Upper lobe of left lung (tissue), 6 donors: ENCODE measurements around the gene PLA2G4B. TPM values are rescaled to one million over a fixed set of nuclear protein-coding genes. Genes with fewer than 3 reads are reported as not detected.
A peak's percentile ranks its signal among the peaks of the same experiment; 100 is the strongest.

Experiments used
- ATAC-seq, 2 donors: fragments of 200-7000 bp; cut with Tn5 transposase; one replicate each; pipeline ENCODE4 v1.9.1; 2022; ENCODE audit warnings: mild to moderate bottlenecking in 2 of 2, moderate library complexity in 2 of 2; ENCODE audit not compliant: low FRiP score in 2 of 2
- DNase-seq, 2 donors: peaks; one replicate each; pipeline ENCODE4 v3.0.0-alpha.2; 2019 to 2020
- H3K27ac ChIP-seq, 4 donors: fragments of 200-600 bp; sonication (generic); one replicate each; pipeline ENCODE4 v1.5.1; 2016 to 2019
- H3K27me3 ChIP-seq, 4 donors: fragments of 200-600 bp; sonication (generic); one replicate each; pipeline ENCODE4 v1.5.1; 2017 to 2019
- H3K36me3 ChIP-seq, 4 donors: fragments of 200-600 bp; sonication (generic); one replicate each; pipeline ENCODE4 v1.5.1; 2016 to 2019
- H3K4me1 ChIP-seq, 4 donors: fragments of 200-600 bp; sonication (generic); one replicate each; pipeline ENCODE4 v1.5.1; 2018 to 2019
- H3K4me3 ChIP-seq, 4 donors: fragments of 200-600 bp; sonication (generic); one replicate each; pipeline ENCODE4 v1.5.1; 2017 to 2019; ENCODE audit warnings: mild to moderate bottlenecking in 2 of 4, moderate library complexity in 1 of 4
- H3K9me3 ChIP-seq, 4 donors: fragments of 200-600 bp; sonication (generic); one replicate each; pipeline ENCODE4 v1.5.1; 2018 to 2019
- EP300 ChIP-seq, 4 donors: sonication (generic); formaldehyde crosslinking; IDR thresholded peaks; one replicate each; pipeline ENCODE4 v1.5.1; 2017; ENCODE audit warnings: antibody characterized with exemption in 4 of 4, control low read depth in 2 of 4
- POLR2A ChIP-seq, 4 donors: fragments of 450-650 bp; IDR thresholded peaks; one replicate each; pipeline ENCODE4 v1.5.1; 2016 to 2017; ENCODE audit warnings: antibody characterized with exemption in 4 of 4, mild to moderate bottlenecking in 2 of 4
- POLR2AphosphoS5 ChIP-seq, 2 donors: sonication (generic); formaldehyde crosslinking; IDR thresholded peaks; one replicate each; pipeline ENCODE4 v1.5.1; 2017; ENCODE audit warnings: antibody characterized with exemption in 2 of 2
- WGBS, 2 donors: methylation state at CpG; one replicate each; pipeline ENCODE4 v1.1.5; 2017 to 2018; 5-methylcytosine and 5-hydroxymethylcytosine counted together
- total RNA-seq, 6 donors: library from RNA; depleted of rRNA in 4 of 6; stranded (reverse); fragments of >200 nt in 4 of 6; gene quantifications; one replicate each; pipeline versions ENCODE4 v1.1.0 to v1.2.1, GENCODE V29; 2016 to 2021
- TF ChIP-seq, protein P1 (sequence below), 6 experiments: fragments of 450-650 bp in 4 of 6; fragments of 200-600 bp in 2 of 6; sonication (generic) in 2 of 6; IDR thresholded peaks; one replicate each; pipeline ENCODE4 v1.5.1; 2016 to 2019; ENCODE audit warnings: antibody characterized with exemption in 6 of 6
- donor health status: DM: no; HTN: no; CAD: no; lungs with moderate emphysema.
- donor health status: DM: no; HTN: yes; CAD: no; lungs with severe emphysema.

PLA2G4B gene
- total RNA-seq, 6 donors from 2014 or later, result 4.7 to 71.2 (median 14.4) TPM

DNA sequence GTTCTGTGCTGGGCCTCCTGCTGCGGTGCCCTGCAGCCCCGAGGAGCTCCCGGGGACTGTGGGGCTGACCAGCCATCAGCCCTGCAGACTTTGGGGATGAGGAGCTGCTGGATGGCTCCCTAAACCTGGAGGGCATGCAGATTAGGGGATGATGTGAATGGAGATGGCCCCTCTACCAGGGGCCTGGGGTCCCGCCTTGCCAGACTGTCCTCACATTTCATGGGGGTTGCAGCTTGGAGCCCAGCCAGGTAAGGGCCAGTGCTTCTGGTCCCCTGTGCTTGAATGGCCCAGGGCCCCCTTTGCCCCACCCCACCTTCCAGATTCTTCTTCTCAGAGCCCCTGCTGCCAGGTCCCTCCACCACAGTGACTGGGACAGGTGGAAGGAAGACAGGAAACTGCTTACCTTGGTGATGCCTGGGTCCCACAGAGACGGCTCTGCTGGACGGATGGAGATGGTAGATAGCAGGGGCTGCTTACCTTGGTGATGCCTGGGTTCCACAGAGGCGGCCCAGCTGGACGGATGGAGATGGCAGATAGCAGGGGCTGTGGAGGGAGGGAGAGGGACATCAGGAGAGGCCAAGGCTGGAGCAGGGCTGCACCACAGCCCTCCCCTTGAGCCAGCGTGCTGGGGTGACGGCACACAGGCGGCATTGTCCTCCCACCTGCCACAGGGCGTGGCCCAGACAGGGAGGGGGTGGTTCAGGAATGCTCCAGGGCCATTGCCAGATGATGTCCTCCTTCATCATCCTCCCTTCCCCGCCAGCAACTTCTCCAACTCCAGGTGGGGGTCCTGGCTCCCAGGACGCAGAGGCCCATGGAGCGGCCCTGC is 55.0 kb downstream of the PLA2G4B start, which contains the start of gene SPTBN5:
Gene SPTBN5 (minus strand): TSS at position 632 of the 829 bp plus-strand sequence. CDS start 556 bp downstream, at position 76.
- peak within 1 kb of the TSS; percentile 36 to 80 (median 76) for H3K27ac ChIP-seq
- no peak for DNase-seq
- no peaks in the 10 kb centered on the region for H3K9me3 ChIP-seq
- H3K4me3 ChIP-seq, result peak within 1 kb of the TSS in 2 of 4 donors; percentile 7 to 29
- peaks cover 0 to 14% (median 0%) of the 10 kb centered on the region in 4 donors for H3K36me3 ChIP-seq
- H3K4me1 ChIP-seq, result peaks cover 19 to 28% (median 24%) of the 10 kb centered on the region in 4 donors
- 85 to 89% methylated on average over 10 to 14 of the region's 15 CpGs for WGBS, 2 donors
- no peaks in the 10 kb centered on the region for H3K27me3 ChIP-seq
- TF ChIP-seq, protein P1, sequence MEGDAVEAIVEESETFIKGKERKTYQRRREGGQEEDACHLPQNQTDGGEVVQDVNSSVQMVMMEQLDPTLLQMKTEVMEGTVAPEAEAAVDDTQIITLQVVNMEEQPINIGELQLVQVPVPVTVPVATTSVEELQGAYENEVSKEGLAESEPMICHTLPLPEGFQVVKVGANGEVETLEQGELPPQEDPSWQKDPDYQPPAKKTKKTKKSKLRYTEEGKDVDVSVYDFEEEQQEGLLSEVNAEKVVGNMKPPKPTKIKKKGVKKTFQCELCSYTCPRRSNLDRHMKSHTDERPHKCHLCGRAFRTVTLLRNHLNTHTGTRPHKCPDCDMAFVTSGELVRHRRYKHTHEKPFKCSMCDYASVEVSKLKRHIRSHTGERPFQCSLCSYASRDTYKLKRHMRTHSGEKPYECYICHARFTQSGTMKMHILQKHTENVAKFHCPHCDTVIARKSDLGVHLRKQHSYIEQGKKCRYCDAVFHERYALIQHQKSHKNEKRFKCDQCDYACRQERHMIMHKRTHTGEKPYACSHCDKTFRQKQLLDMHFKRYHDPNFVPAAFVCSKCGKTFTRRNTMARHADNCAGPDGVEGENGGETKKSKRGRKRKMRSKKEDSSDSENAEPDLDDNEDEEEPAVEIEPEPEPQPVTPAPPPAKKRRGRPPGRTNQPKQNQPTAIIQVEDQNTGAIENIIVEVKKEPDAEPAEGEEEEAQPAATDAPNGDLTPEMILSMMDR (IDR thresholded peaks at IDR 0.05), result no peak
- TF ChIP-seq POLR2AphosphoS5 (IDR thresholded peaks at IDR 0.05), result no peak
- no peak for TF ChIP-seq EP300 (IDR thresholded peaks at IDR 0.05)
- no peak for TF ChIP-seq POLR2A (IDR thresholded peaks at IDR 0.05)
- ATAC-seq, result no peak

DNA sequence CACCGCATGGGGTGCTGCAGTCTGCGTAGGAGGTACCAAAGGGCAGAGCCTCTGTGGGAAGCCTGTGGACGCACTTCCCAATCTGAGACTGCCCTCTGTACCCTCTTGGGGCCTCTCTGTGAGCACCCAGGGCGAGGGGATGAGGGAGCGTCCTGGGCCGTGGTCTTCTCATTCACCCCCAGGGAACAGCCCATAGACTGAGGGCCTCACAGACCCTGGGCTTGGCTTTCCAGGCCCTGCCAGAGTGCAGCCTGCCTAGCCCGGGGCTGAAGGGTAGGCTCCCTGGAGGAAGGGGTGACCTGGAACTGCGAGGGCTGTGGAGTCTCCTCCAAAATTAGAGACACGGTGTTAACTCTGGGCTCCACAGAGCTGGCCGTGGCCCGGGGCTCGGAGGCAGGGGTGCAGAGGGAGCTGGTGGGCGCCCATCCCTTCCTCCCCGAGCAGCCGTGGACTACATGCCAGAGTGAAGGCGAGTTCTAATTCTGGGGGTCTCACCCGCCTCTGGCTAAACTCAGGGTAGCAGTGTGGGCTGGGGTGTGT is 55.7 kb downstream of the PLA2G4B start:
- H3K27ac ChIP-seq, result peak overlapping the region; percentile 36 to 80 (median 76)
- no peak for DNase-seq
- peaks cover 19 to 28% (median 23%) of the 10 kb centered on the region in 4 donors for H3K4me1 ChIP-seq
- peak; percentile 1 to 3 for ATAC-seq
- peaks cover 0 to 21% (median 3%) of the 10 kb centered on the region in 4 donors for H3K36me3 ChIP-seq
- no peaks in the 10 kb centered on the region for H3K9me3 ChIP-seq
- H3K27me3 ChIP-seq, result no peaks in the 10 kb centered on the region
- peak overlapping the region in 2 of 4 donors; percentile 7 to 29 for H3K4me3 ChIP-seq
- no peak for TF ChIP-seq POLR2A (IDR thresholded peaks at IDR 0.05)
- TF ChIP-seq, protein P1 (IDR thresholded peaks at IDR 0.05), result no peak
- TF ChIP-seq EP300 (IDR thresholded peaks at IDR 0.05), result no peak
- TF ChIP-seq POLR2AphosphoS5 (IDR thresholded peaks at IDR 0.05), result no peak
- 70 to 93% methylated on average over 9 to 15 of the region's 17 CpGs for WGBS, 2 donors

DNA sequence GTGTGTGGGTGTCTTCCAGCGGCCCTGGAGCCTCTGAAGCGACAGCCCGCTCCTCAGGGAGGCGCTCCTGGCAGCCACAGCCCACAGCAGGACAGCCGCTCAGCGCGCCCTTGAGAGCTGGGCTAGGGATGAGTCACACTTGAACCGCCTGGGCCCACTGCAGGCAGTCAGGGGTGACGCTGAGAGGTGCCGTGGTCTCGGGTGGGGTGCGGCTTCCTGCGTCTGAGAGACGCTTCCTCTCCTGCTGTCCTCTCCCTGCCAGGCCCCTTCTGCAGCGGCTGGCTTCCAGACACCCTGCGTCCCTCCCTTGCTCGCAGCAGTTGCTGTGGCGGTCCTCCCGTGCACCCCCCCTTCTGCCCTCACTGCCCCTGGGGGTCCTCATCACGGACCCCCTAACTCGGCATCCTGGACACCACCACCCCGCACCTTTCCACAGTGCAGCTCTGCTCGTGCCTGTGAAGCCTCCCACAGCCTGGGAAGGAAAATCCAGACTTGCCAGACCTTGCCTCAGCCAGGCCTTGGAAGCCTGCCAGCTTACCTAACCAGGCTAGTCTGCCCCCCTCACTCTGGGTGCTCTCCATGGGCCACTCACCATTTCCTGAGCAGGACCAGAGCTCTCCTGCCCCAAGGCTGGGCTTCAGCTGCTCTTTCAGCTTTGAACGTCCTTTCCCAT is 56.3 kb downstream of the PLA2G4B start:
- H3K4me3 ChIP-seq, result peak overlapping the region in 2 of 4 donors; percentile 7 to 29
- no peaks in the 10 kb centered on the region for H3K9me3 ChIP-seq
- peaks cover 0 to 27% (median 5%) of the 10 kb centered on the region in 4 donors for H3K36me3 ChIP-seq
- WGBS, 2 donors, result 5 to 7% methylated on average over 9 to 24 of the region's 24 CpGs
- H3K27ac ChIP-seq, result peak overlapping the region; percentile 36 to 80 (median 76)
- ATAC-seq (peak; percentile 84 to 91), DNase-seq (peak; percentile 88 to 89)
- TF ChIP-seq POLR2A (IDR thresholded peaks at IDR 0.05), result peak in 1 of 4 donors; percentile 34
- no peak for TF ChIP-seq EP300 (IDR thresholded peaks at IDR 0.05)
- TF ChIP-seq, protein P1 (IDR thresholded peaks at IDR 0.05), result peak in 1 of 6 experiments; percentile 17
- TF ChIP-seq POLR2AphosphoS5 (IDR thresholded peaks at IDR 0.05), result peak; percentile 42 to 48
- peaks cover 19 to 28% (median 23%) of the 10 kb centered on the region in 4 donors for H3K4me1 ChIP-seq
- no peaks in the 10 kb centered on the region for H3K27me3 ChIP-seq

DNA sequence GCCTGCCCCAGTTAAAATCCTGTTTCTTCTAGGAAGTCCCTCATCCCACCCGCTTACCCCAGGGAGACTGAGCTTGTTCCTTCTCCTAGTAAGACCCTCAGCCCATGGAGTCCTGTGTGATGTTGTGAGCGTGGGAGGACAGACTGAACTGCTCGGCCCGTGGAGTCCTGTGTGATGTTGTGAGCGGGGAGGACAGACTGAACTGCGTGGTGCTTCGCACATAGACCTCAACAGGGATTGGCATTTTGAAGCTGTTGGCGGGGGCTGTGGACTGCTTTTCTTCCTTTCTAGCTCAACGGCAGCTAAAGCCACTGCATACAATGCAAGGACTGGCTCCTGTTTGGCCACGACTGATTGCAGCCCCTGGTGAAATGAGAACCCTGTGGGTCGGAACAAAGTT is 56.8 kb downstream of the PLA2G4B start:
- H3K27me3 ChIP-seq, result no peaks in the 10 kb centered on the region
- peak overlapping the region; percentile 36 to 80 (median 76) for H3K27ac ChIP-seq
- WGBS, 2 donors, result 94% methylated on average over 11 of the region's 11 CpGs
- DNase-seq (no peak), ATAC-seq (no peak)
- no peak overlapping the region for H3K4me3 ChIP-seq
- peaks cover 19 to 28% (median 23%) of the 10 kb centered on the region in 4 donors for H3K4me1 ChIP-seq
- peaks cover 0 to 32% (median 9%) of the 10 kb centered on the region in 4 donors for H3K36me3 ChIP-seq
- no peaks in the 10 kb centered on the region for H3K9me3 ChIP-seq
- TF ChIP-seq POLR2A (IDR thresholded peaks at IDR 0.05) (no peak), EP300 (IDR thresholded peaks at IDR 0.05) (no peak), POLR2AphosphoS5 (IDR thresholded peaks at IDR 0.05) (no peak)
- TF ChIP-seq, protein P1 (IDR thresholded peaks at IDR 0.05), result no peak
